ENCODE data around the gene FGFRL1. TPM values are rescaled to one million over a fixed set of nuclear protein-coding genes. Genes with fewer than 3 reads are reported as not detected.
"Not testable (repeated sequence)": the region's sequence is repeated elsewhere in the genome, so short reads cannot be mapped to it uniquely, and the experiment has no call there.

The FGFRL1 gene
- total RNA-seq, 1 donor from 2014 or later: 22.2 TPM

GRCh38 chr4:989722-990471, 21.5 kb upstream of the FGFRL1 start:
- no peak for ATAC-seq (ENCODE audit: poor library complexity)
- DNase-seq: no peak
- intact Hi-C loops (cut with DNase I): no loop called here

GRCh38 chr4:990746-991367, 20.6 kb upstream of the FGFRL1 start:
- DNase-seq (no peak), ATAC-seq (ENCODE audit: poor library complexity) (no peak)
- intact Hi-C loops (cut with DNase I): no loop called here

GRCh38 chr4:991451-992296, 19.8 kb upstream of the FGFRL1 start:
- ATAC-seq (ENCODE audit: poor library complexity): no peak
- no peak for DNase-seq
- intact Hi-C loops (cut with DNase I): no loop called here

GRCh38 chr4:992297-993110, 18.9 kb upstream of the FGFRL1 start:
- DNase-seq (no peak), ATAC-seq (ENCODE audit: poor library complexity) (peak; percentile 9)
- intact Hi-C loops (cut with DNase I): no loop called here

- DNase-seq: no peak
- intact Hi-C loops (cut with DNase I): no loop called here
- no peak for ATAC-seq (ENCODE audit: poor library complexity)
These were observed 18.1 kb upstream of the FGFRL1 start, which contains the start of gene SLC26A1 for GRCh38 chr4:993111-994029. SLC26A1 (minus strand) TSS chr4:993404; CDS start chr4:991703, 1,701 bp downstream.

GRCh38 chr4:995311-996026, 16.0 kb upstream of the FGFRL1 start:
- intact Hi-C loops (cut with DNase I): no loop called here
- no peak for ATAC-seq (ENCODE audit: poor library complexity)
- DNase-seq: no peak

- no peak for ATAC-seq (ENCODE audit: poor library complexity)
- no peak for DNase-seq
- intact Hi-C loops (cut with DNase I): no loop called here
These were observed 15.1 kb upstream of the FGFRL1 start for GRCh38 chr4:996030-996996.

GRCh38 chr4:996997-997374, 14.4 kb upstream of the FGFRL1 start:
- ATAC-seq (ENCODE audit: poor library complexity) (no peak), DNase-seq (no peak)
- intact Hi-C loops (cut with DNase I): no loop called here

- no peak for DNase-seq
These were observed 13.9 kb upstream of the FGFRL1 start for GRCh38 chr4:997375-998071.

GRCh38 chr4:998096-998691, 13.2 kb upstream of the FGFRL1 start:
- intact Hi-C loops (cut with DNase I): no loop called here
- ATAC-seq (ENCODE audit: poor library complexity) (no peak), DNase-seq (no peak)

More at GRCh38 chr4:997375-998071, 13.9 kb upstream of the FGFRL1 start:
- intact Hi-C loops (cut with DNase I): no loop called here
- ATAC-seq (ENCODE audit: poor library complexity): peak; percentile 32

GRCh38 chr4:999240-999863, 12.1 kb upstream of the FGFRL1 start:
- intact Hi-C loops (cut with DNase I); ATAC-seq (ENCODE audit: poor library complexity); DNase-seq: not testable (repeated sequence)

GRCh38 chr4:999882-1000425, 11.5 kb upstream of the FGFRL1 start:
- DNase-seq (no peak), ATAC-seq (ENCODE audit: poor library complexity) (no peak)
- intact Hi-C loops (cut with DNase I): no loop called here

- intact Hi-C loops (cut with DNase I): no loop called here
- DNase-seq (no peak), ATAC-seq (ENCODE audit: poor library complexity) (no peak)
These were observed 10.7 kb upstream of the FGFRL1 start for GRCh38 chr4:1000686-1001260.

GRCh38 chr4:1001561-1002130, 9.8 kb upstream of the FGFRL1 start:
- ATAC-seq (ENCODE audit: poor library complexity): no peak
- DNase-seq: no peak
- intact Hi-C loops (cut with DNase I): no loop called here

Data from Right ventricle myocardium superior (tissue), 1 donor.